Tibial nerve (tissue), 4 donors: ENCODE results near the gene CALM1. TPM values are rescaled to one million over a fixed set of nuclear protein-coding genes. Genes with fewer than 3 reads are reported as not detected.

ENCODE experiments used
- DNase-seq, 2 donors: peaks; one replicate each; pipeline ENCODE4 v3.0.0-alpha.2; 2019; ENCODE audit warnings: low spot score in 2 of 2
- H3K27ac ChIP-seq, 4 donors: fragments of 200-600 bp; sonication (generic) in 3 of 4; one replicate each; pipeline ENCODE4 v1.5.1; 2017 to 2019; ENCODE audit warnings: mild to moderate bottlenecking in 1 of 4
- H3K27me3 ChIP-seq, 2 donors: fragments of 200-600 bp; sonication (generic) in 1 of 2; one replicate each; pipeline versions ENCODE4 v1.5.1 to v1.6.0; 2017 to 2019
- H3K36me3 ChIP-seq, 3 donors: fragments of 200-600 bp; sonication (generic); one replicate each; pipeline ENCODE4 v1.5.1; 2018 to 2019
- H3K4me1 ChIP-seq, 4 donors: fragments of 200-600 bp; sonication (generic) in 3 of 4; one replicate each; pipeline ENCODE4 v1.5.1; 2017 to 2019
- H3K4me3 ChIP-seq, 4 donors: fragments of 200-600 bp; sonication (generic) in 3 of 4; one replicate each; pipeline ENCODE4 v1.5.1; 2017 to 2019; ENCODE audit warnings: mild to moderate bottlenecking in 1 of 4, moderate library complexity in 1 of 4
- H3K9me3 ChIP-seq, 4 donors: fragments of 200-600 bp; sonication (generic) in 3 of 4; one replicate each; pipeline ENCODE4 v1.5.1; 2017 to 2019
- EP300 ChIP-seq, 2 donors: sonication (generic); formaldehyde crosslinking; IDR thresholded peaks; one replicate each; pipeline ENCODE4 v1.6.1; 2017; ENCODE audit warnings: antibody characterized with exemption in 2 of 2, mild to moderate bottlenecking in 1 of 2
- POLR2A ChIP-seq, 2 donors: fragments of 450-650 bp; IDR thresholded peaks; one replicate each; pipeline ENCODE4 v1.6.1; 2017; ENCODE audit warnings: antibody characterized with exemption in 2 of 2, mild to moderate bottlenecking in 2 of 2, moderate library complexity in 2 of 2
- WGBS, 2 donors: methylation state at CpG; one replicate each; pipeline ENCODE4 v1.1.5; 2018; 5-methylcytosine and 5-hydroxymethylcytosine counted together
- total RNA-seq, 4 donors: library from RNA; depleted of rRNA; stranded (reverse); fragments of >200 nt; gene quantifications; one replicate each; pipeline ENCODE4 v1.1.0, GENCODE V29; 2016
- TF ChIP-seq, protein P1 (sequence below), 5 experiments: fragments of 200-600 bp in 3 of 5; fragments of 450-650 bp in 2 of 5; sonication (generic) in 3 of 5; IDR thresholded peaks; one replicate each; pipeline ENCODE4 v1.5.1; 2016 to 2019; ENCODE audit warnings: antibody characterized with exemption in 5 of 5, mild to moderate bottlenecking in 3 of 5, moderate library complexity in 2 of 5

Gene CALM1
- total RNA-seq, 4 donors from 2014 or later: 117 to 209 (median 165) TPM

DNA sequence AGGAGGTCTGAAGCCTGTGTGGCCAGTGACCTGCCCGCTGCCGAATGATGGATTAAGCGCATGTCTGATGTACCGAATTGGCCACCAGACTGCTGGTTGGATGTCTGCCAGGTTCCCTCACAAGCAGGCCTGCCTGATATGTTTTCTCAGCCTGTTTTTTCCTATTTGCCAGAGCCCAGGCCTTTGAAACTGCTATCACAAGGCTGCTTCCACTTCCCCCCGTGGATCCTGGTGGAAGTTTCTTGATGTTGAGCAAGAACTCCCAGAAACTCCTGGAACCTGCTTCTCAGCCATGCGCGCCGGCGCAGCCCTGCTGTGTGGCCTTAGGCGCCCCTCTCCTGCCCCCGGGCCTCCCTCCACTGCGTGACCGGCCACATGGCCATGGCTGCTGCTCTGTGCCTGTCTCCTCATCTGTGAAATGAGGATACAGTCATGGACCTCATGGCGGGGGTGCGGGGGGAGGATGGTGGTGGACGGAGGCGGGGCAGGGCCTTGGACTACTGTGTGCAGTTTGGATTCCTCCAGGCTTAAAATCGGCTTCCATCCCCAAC, 56.6 kb downstream of the CALM1 start:
- Histone ChIP-seq H3K4me1 (peaks cover 0 to 14% (median 0%) of the 10 kb centered on the region in 4 donors), H3K27me3 (no peaks in the 10 kb centered on the region), H3K27ac (peak overlapping the region in 3 of 4 donors; percentile 30 to 88 (median 84)), H3K36me3 (no peaks in the 10 kb centered on the region), H3K4me3 (peak overlapping the region in 1 of 4 donors; percentile 43), H3K9me3 (no peaks in the 10 kb centered on the region)
- WGBS, 2 donors: 55 to 62% methylated on average over 17 to 18 of the region's 18 CpGs
- no peak for DNase-seq
- TF ChIP-seq EP300 (IDR thresholded peaks at IDR 0.05) (no peak), POLR2A (IDR thresholded peaks at IDR 0.05) (no peak)
- TF ChIP-seq, protein P1, sequence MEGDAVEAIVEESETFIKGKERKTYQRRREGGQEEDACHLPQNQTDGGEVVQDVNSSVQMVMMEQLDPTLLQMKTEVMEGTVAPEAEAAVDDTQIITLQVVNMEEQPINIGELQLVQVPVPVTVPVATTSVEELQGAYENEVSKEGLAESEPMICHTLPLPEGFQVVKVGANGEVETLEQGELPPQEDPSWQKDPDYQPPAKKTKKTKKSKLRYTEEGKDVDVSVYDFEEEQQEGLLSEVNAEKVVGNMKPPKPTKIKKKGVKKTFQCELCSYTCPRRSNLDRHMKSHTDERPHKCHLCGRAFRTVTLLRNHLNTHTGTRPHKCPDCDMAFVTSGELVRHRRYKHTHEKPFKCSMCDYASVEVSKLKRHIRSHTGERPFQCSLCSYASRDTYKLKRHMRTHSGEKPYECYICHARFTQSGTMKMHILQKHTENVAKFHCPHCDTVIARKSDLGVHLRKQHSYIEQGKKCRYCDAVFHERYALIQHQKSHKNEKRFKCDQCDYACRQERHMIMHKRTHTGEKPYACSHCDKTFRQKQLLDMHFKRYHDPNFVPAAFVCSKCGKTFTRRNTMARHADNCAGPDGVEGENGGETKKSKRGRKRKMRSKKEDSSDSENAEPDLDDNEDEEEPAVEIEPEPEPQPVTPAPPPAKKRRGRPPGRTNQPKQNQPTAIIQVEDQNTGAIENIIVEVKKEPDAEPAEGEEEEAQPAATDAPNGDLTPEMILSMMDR (IDR thresholded peaks at IDR 0.05): no peak

DNA sequence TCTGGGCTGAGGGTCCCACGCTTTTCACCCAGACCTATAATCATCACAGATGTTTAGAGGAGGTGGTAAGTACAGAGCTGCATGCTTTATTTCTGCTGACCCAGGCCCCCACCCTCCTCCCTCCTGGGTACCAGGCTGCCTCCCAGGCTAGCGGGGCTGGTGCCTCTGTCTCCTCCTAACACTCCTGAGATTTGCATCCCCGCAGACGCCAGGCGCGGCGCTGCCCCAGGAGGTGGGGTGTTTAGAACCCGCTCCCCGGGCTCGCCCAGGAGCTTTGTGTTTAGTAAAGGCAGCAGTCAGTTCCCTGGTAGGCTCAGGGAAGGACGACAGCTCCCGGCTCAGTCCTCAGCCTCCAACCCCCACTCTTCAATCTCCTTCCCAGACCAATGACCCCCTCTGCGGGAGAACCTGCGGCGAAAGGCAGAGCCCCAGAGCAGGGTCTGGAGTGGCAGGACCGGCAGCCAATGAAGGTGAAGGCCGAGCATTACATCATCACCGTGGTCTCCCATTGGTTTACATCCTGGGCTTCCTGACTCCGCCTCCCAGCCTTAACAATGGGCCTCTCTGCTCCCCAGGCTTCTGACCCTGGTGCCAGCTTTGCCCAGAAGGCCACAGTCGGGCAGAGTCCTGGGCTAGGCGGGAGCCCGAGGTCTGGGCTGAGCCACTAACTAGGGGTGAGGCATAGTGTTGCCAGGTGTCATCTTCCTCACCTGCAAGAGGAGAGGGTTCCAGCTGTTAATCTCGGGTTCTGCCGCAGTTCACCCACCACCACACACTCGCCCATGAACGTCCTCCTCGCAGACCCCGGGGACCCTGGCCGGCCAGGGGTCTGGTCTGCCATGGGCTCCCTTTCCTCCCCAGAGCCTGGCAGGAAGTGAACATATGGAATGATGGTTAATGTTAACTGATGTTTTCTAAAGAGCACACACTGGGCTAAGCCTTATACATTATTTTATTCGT, 57.5 kb downstream of the CALM1 start:
- no peaks in the 10 kb centered on the region for H3K27me3 ChIP-seq
- peak in 1 of 2 donors; percentile 92 for TF ChIP-seq EP300 (IDR thresholded peaks at IDR 0.05)
- TF ChIP-seq, protein P1 (IDR thresholded peaks at IDR 0.05): no peak
- peak; percentile 30 to 63 for TF ChIP-seq POLR2A (IDR thresholded peaks at IDR 0.05)
- peak overlapping the region in 2 of 4 donors; percentile 16 to 43 for H3K4me3 ChIP-seq
- peak overlapping the region; percentile 30 to 88 (median 70) for H3K27ac ChIP-seq
- 35 to 40% methylated on average over 29 to 30 of the region's 30 CpGs for WGBS, 2 donors
- peaks cover 0 to 14% (median 0%) of the 10 kb centered on the region in 4 donors for H3K4me1 ChIP-seq
- H3K9me3 ChIP-seq: no peaks in the 10 kb centered on the region
- DNase-seq: peak; percentile 28 to 38
- H3K36me3 ChIP-seq: no peaks in the 10 kb centered on the region

DNA sequence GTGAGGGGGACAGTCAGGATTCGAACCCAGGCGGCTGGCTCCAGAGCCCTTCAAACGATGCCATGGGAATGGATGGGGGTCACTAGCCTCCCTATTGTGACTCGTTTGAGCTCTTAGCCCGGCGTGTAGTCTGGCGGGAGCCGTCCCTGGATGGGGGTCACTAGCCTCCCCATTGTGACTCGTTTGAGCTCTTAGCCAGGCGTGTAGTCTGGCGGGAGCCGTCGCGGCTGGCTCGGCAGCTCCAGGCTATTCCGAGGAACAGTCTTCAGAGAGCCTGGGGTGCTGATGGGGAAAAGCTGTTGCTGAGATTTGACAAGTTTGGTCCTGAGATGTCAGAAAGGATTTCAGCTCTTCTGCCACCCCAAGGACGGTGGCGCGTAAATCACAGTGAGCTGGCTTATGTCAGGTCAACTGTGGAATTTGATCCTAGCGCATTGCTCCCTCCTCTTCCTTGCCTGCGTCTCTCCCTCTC, 58.3 kb downstream of the CALM1 start:
- Histone ChIP-seq H3K27ac (peak overlapping the region in 3 of 4 donors; percentile 57 to 88 (median 84)), H3K4me1 (peaks cover 0 to 14% (median 0%) of the 10 kb centered on the region in 4 donors), H3K27me3 (no peaks in the 10 kb centered on the region), H3K36me3 (no peaks in the 10 kb centered on the region), H3K9me3 (no peaks in the 10 kb centered on the region), H3K4me3 (no peak overlapping the region)
- WGBS, 2 donors: 64% methylated on average over 16 to 21 of the region's 21 CpGs
- no peak for DNase-seq
- TF ChIP-seq EP300 (IDR thresholded peaks at IDR 0.05): no peak
- no peak for TF ChIP-seq POLR2A (IDR thresholded peaks at IDR 0.05)
- TF ChIP-seq, protein P1 (IDR thresholded peaks at IDR 0.05): no peak

DNA sequence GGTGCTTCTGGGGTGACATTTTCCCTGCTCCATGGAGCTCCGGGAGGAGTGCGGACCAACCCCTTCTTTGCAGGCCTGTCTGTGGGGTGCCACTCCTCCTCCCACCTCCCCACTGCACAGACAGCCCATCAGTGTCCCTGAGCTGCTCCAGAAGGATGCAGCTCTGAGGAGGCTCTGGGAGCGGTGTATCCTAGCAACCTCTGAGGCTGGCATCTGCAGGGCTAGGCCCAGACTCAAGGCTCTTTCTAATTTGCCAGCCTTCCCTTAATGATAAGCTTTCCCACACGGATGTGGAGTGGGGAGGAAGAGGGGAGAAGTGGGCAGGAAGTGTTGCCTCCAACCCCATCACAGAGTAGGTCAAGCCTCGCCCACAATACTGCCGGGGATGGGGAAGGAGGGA, 59.7 kb downstream of the CALM1 start:
- no peak for TF ChIP-seq POLR2A (IDR thresholded peaks at IDR 0.05)
- TF ChIP-seq, protein P1 (IDR thresholded peaks at IDR 0.05): no peak
- TF ChIP-seq EP300 (IDR thresholded peaks at IDR 0.05): no peak
- 55 to 63% methylated on average over 6 of the region's 6 CpGs for WGBS, 2 donors
- H3K27me3 ChIP-seq: no peaks in the 10 kb centered on the region
- no peak for DNase-seq
- H3K36me3 ChIP-seq: no peaks in the 10 kb centered on the region
- no peak overlapping the region for H3K4me3 ChIP-seq
- peaks cover 0 to 14% (median 0%) of the 10 kb centered on the region in 4 donors for H3K4me1 ChIP-seq
- no peak overlapping the region for H3K27ac ChIP-seq
- H3K9me3 ChIP-seq: no peaks in the 10 kb centered on the region
